Skeletal muscle tissue (tissue), 4 donors: ENCODE results near the gene SGMS1. TPM values are rescaled to one million over a fixed set of nuclear protein-coding genes. Genes with fewer than 3 reads are reported as not detected.

Experiments
- H3K27ac ChIP-seq: one replicate; pipeline ENCODE4 v1.7.0; 2013; ENCODE audit warnings: mild to moderate bottlenecking, low read depth, low read length, inconsistent platforms
- H3K27me3 ChIP-seq, 3 donors: one replicate each; pipeline ENCODE4 v1.7.0; 2013; ENCODE audit warnings: low read length in 3 of 3; ENCODE audit not compliant: control insufficient read depth in 3 of 3, insufficient read depth in 3 of 3
- H3K36me3 ChIP-seq, 3 donors: one replicate each; pipeline ENCODE4 v1.7.0; 2013; ENCODE audit warnings: low read length in 3 of 3; ENCODE audit not compliant: control insufficient read depth in 3 of 3, insufficient read depth in 3 of 3
- H3K4me1 ChIP-seq, 3 donors: one replicate each; pipeline ENCODE4 v1.7.0; 2013; ENCODE audit warnings: low read length in 3 of 3, mild to moderate bottlenecking in 3 of 3; ENCODE audit not compliant: control insufficient read depth in 3 of 3, insufficient read depth in 3 of 3
- H3K4me3 ChIP-seq, 3 donors: one replicate each; pipeline ENCODE4 v1.7.0; 2013; ENCODE audit warnings: low read length in 3 of 3
- H3K9ac ChIP-seq, 3 donors: one replicate each; pipeline ENCODE4 v1.7.0; 2013; ENCODE audit warnings: low read length in 3 of 3, mild to moderate bottlenecking in 3 of 3, moderate library complexity in 2 of 3, low read depth in 1 of 3
- H3K9me3 ChIP-seq, 3 donors: one replicate each; pipeline ENCODE4 v1.7.0; 2013; ENCODE audit warnings: low read length in 3 of 3; ENCODE audit not compliant: control insufficient read depth in 3 of 3
- total RNA-seq: library from RNA; depleted of rRNA; stranded (reverse); fragments of >200 nt; gene quantifications from one replicate; pipeline ENCODE4 v1.2.3, GENCODE V29; 2014
- donor health status: Osteomylitis.

Gene SGMS1
- total RNA-seq, 1 donor from 2014 or later = 62.6 TPM

DNA sequence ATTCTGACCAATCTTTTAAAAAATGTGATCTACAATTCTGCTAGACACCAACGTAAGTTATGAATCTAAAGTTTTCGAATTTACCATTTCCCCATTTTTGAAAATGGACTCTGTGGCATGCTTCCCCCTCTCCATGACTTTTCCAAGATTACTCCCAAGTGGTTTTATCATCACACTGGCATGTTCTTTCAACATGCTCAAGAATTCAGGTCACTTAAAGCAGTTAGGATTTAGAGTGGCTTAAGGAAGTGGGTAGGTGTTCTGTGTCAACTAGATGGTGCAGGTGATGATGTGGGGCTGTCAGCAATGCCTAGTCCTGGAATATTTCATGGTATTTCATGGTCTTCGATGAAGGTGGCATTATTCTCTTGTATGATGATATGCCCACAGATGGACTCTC is 208.5 kb downstream of the SGMS1 start:
- H3K4me1 ChIP-seq = peaks cover 0 to 6% (median 0%) of the 10 kb centered on the region in 3 donors

DNA sequence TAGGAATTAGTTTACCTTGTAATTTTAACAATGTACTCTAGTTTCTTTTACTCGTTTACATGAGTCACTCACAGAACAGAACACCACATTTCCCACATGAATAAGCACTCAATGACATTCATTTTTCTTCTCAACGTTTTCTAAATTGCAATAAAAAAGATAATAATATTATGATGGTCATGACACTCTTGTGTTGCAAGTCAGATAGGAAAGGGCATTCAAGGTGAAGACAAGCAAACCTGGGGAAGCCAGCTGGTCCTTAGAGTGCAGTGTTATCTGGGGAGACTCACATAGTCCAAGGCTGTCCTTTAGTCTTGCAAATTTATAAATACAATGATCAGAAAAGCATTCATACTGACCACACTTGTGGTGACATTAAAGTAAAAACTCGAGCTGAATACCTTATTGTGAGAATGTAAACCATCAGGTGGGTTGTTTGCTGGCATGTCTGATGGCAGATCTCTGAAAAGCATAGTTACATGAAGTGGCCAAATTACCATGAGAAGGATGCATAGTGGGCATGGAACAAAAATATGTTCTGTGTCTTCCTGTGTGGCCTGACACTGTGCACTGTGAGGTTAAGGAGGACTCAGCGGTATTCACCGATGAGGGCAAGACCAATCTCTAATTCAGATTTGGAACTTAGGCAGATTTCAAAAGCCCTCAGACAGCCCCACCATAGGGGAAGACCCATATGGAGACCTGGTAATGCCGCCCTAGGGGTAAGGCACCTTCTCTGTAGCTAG is 213.5 kb downstream of the SGMS1 start:
- H3K27ac ChIP-seq = no peak overlapping the region
- no peak overlapping the region for H3K4me3 ChIP-seq
- H3K36me3 ChIP-seq = no peaks in the 10 kb centered on the region
- no peaks in the 10 kb centered on the region for H3K9me3 ChIP-seq
- peaks cover 0 to 2% (median 0%) of the 10 kb centered on the region in 3 donors for H3K4me1 ChIP-seq
- H3K9ac ChIP-seq = no peak overlapping the region
- H3K27me3 ChIP-seq = no peaks in the 10 kb centered on the region

More for the DNA sequence above, 208.5 kb downstream of the SGMS1 start:
- Histone ChIP-seq H3K9ac (no peak overlapping the region), H3K9me3 (no peaks in the 10 kb centered on the region), H3K27me3 (no peaks in the 10 kb centered on the region), H3K4me3 (no peak overlapping the region), H3K27ac (no peak overlapping the region), H3K36me3 (no peaks in the 10 kb centered on the region)

DNA sequence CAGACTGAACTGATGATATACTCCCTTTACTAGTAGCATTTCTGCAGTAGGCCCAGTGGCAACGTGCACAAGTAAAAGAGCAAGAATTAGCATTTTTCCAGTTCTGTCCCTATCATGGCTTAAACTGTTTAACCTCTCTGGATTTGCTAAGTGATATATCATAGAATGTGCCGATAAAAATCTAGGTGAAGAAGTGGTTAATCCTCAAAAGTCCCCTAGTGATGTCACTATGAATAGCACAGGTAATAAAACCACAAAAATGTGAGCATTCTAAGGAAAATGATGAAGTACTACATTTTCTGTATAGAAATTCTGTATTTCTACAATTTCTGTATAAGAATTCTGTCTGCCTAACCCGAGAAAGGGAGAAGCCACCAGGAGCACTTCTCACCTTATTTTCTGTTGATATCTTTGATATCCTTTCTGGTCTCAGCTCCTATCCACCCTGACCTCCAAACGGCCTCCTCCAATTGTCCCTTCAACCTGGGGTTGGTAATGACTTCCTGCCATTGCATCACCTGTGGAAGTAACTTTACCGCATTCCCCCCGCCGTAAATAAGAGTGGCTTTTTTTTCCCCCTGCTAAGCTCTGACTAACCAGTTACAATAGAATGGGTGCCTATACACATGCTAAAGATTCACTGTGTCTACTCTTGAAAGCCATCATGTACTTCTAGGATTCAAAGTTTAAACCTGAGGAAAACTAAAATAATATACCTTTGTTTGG is 216.5 kb downstream of the SGMS1 start:
- Histone ChIP-seq H3K9ac (no peak overlapping the region), H3K9me3 (no peaks in the 10 kb centered on the region), H3K27ac (no peak overlapping the region), H3K27me3 (no peaks in the 10 kb centered on the region), H3K4me3 (no peak overlapping the region), H3K36me3 (no peaks in the 10 kb centered on the region), H3K4me1 (peaks cover 0 to 2% (median 0%) of the 10 kb centered on the region in 3 donors)

DNA sequence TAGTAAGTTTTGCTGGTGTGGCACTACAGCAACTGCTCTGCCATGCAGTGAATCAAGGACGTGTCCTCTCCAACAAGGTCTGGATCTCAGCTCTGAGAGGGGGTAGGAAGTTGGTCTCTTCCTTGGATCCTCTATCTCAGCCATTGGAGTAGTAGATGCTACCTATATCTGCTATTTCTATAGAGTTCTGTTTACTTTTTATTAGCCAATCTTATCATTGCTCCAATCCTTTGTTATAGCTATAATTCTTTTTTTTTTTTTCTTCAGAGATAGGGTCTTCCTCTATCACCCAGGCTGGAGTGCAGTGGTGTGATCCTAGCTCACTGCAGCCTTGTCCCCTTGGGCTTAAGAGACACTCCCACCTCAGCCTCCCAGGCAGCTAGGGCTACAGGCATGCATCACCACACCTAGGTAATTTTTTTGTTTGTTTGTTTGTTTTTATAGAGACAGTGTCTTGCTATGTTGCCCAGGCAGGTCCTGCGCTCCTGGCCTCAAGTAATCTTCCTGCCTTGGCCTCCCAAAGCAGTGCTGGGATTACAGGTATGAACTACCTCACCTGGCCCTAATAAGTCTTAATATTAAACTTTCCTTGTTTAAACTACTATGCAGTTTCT is 217.2 kb downstream of the SGMS1 start:
- H3K27ac ChIP-seq = no peak overlapping the region
- H3K36me3 ChIP-seq = no peaks in the 10 kb centered on the region
- no peak overlapping the region for H3K4me3 ChIP-seq
- H3K27me3 ChIP-seq = no peaks in the 10 kb centered on the region
- no peaks in the 10 kb centered on the region for H3K9me3 ChIP-seq
- H3K9ac ChIP-seq = no peak overlapping the region
- peaks cover 0 to 2% (median 0%) of the 10 kb centered on the region in 3 donors for H3K4me1 ChIP-seq

- H3K27me3 ChIP-seq = no peaks in the 10 kb centered on the region
- H3K9ac ChIP-seq = no peak overlapping the region
- H3K27ac ChIP-seq = no peak overlapping the region
- H3K4me3 ChIP-seq = no peak overlapping the region
- no peaks in the 10 kb centered on the region for H3K36me3 ChIP-seq
- H3K9me3 ChIP-seq = no peaks in the 10 kb centered on the region
- H3K4me1 ChIP-seq = peaks cover 0 to 2% (median 0%) of the 10 kb centered on the region in 3 donors
These were observed 218.0 kb downstream of the SGMS1 start for GRCh38 chr10:50405723-50406122.

GRCh38 chr10:50404021-50404773 is 219.6 kb downstream of the SGMS1 start:
- Histone ChIP-seq H3K36me3 (no peaks in the 10 kb centered on the region), H3K4me1 (peaks cover 0 to 2% (median 0%) of the 10 kb centered on the region in 3 donors), H3K9me3 (no peaks in the 10 kb centered on the region), H3K27me3 (no peaks in the 10 kb centered on the region), H3K4me3 (no peak overlapping the region), H3K9ac (no peak overlapping the region), H3K27ac (no peak overlapping the region)

- peaks cover 0 to 1% (median 0%) of the 10 kb centered on the region in 3 donors for H3K4me1 ChIP-seq
- no peak overlapping the region for H3K4me3 ChIP-seq
- no peaks in the 10 kb centered on the region for H3K27me3 ChIP-seq
- H3K36me3 ChIP-seq = no peaks in the 10 kb centered on the region
- no peaks in the 10 kb centered on the region for H3K9me3 ChIP-seq
- no peak overlapping the region for H3K27ac ChIP-seq
- H3K9ac ChIP-seq = no peak overlapping the region
These were observed 220.7 kb downstream of the SGMS1 start for GRCh38 chr10:50403074-50403473.

DNA sequence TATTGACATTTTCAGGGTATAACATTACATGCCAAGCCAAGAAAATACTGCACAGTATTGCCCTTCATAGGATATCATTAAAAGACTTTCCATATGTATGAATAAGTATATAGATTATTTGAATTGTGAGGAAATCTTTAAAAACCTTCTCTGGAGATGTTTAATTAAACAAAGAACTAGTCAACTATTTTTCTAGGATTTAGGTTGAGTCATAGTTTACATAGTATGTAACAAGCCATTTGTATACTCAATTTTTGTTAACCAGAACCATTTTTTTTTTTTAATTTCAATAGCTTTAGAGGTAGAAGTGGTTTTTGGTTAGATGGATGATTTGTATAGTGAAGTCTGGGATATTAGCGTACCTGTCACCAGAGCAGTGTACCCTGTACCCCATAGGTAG is 221.3 kb downstream of the SGMS1 start:
- H3K4me3 ChIP-seq = no peak overlapping the region
- H3K4me1 ChIP-seq = peaks cover 0 to 4% (median 0%) of the 10 kb centered on the region in 3 donors
- H3K27me3 ChIP-seq = no peaks in the 10 kb centered on the region
- no peak overlapping the region for H3K27ac ChIP-seq
- no peaks in the 10 kb centered on the region for H3K9me3 ChIP-seq
- H3K9ac ChIP-seq = no peak overlapping the region
- no peaks in the 10 kb centered on the region for H3K36me3 ChIP-seq

- Histone ChIP-seq H3K9ac (no peak overlapping the region), H3K4me1 (peaks cover 0 to 12% (median 0%) of the 10 kb centered on the region in 3 donors), H3K36me3 (no peaks in the 10 kb centered on the region), H3K27me3 (no peaks in the 10 kb centered on the region), H3K9me3 (no peaks in the 10 kb centered on the region), H3K27ac (no peak overlapping the region), H3K4me3 (no peak overlapping the region)
These were observed 223.1 kb downstream of the SGMS1 start for GRCh38 chr10:50400694-50401093.
